ENCODE measurements around the gene SCYGR1.

DNA sequence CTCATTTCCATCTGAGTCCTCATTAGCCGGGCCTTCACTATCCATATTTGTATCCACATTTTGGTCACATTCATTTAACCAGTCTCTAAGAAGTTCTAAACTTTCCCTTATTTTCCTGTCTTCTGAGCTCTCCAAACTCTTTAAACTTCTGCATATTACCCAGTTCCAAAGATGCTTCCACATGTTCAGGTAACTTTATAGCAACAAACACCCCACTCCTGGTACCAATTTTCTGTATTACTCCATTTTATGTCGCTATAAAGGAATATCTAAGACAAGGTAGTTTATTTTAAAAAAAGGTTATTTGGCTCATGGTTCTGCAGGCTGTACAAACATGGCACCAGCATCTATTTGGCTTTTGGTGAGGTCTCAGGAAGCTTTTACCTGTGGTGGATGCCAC lies 45.4 kb upstream of the SCYGR1 start:
- TF ChIP-seq, protein P1, sequence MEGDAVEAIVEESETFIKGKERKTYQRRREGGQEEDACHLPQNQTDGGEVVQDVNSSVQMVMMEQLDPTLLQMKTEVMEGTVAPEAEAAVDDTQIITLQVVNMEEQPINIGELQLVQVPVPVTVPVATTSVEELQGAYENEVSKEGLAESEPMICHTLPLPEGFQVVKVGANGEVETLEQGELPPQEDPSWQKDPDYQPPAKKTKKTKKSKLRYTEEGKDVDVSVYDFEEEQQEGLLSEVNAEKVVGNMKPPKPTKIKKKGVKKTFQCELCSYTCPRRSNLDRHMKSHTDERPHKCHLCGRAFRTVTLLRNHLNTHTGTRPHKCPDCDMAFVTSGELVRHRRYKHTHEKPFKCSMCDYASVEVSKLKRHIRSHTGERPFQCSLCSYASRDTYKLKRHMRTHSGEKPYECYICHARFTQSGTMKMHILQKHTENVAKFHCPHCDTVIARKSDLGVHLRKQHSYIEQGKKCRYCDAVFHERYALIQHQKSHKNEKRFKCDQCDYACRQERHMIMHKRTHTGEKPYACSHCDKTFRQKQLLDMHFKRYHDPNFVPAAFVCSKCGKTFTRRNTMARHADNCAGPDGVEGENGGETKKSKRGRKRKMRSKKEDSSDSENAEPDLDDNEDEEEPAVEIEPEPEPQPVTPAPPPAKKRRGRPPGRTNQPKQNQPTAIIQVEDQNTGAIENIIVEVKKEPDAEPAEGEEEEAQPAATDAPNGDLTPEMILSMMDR (IDR thresholded peaks at IDR 0.05): no peak
- no peak for TF ChIP-seq POLR2A (IDR thresholded peaks at IDR 0.05)

All from thyroid gland (tissue), 4 donors.